Renal cortex interstitium (tissue), 11 donors: Measurements from ENCODE around the gene MAP3K12. TPM values are rescaled to one million over a fixed set of nuclear protein-coding genes. Genes with fewer than 3 reads are reported as not detected.

Experiments used
- DNase-seq, 11 donors: peaks; one replicate each; pipeline ENCODE4 v3.0.0-alpha.2; 2013; ENCODE audit warnings: low read depth in 9 of 11, low spot score in 4 of 11; ENCODE audit errors: extremely low read depth in 1 of 11
- polyA plus RNA-seq, 3 donors: library from polyadenylated mRNA; unstranded; fragments of 120-200 nt; gene quantifications; one replicate each; pipeline ENCODE4 v1.2.1, GENCODE V29; 2013; ENCODE audit not compliant: insufficient read length in 3 of 3

The MAP3K12 gene
- polyA plus RNA-seq, 3 donors: 25.6 to 42.5 (median 26.1) TPM

DNA sequence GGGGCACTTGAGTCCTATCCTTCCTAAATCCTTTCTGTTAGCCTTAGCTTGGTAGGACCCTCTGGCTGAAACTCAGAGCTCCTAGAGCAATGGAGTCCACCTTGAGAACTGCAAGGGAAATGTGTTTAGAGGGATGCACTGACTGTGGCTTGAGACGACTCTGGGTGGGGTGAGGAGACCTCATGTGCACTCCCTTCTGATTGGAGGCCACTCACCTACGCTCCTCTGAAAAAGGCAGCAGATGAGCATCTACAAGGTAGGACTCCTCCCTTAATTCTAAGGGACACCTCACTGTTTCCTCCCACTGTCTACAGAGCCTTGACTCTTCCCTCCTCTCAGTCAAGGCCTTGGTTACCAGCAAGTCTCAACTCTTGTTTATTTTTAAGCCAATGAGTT lies 1.0 kb downstream of the MAP3K12 start:
- no peak for DNase-seq

DNA sequence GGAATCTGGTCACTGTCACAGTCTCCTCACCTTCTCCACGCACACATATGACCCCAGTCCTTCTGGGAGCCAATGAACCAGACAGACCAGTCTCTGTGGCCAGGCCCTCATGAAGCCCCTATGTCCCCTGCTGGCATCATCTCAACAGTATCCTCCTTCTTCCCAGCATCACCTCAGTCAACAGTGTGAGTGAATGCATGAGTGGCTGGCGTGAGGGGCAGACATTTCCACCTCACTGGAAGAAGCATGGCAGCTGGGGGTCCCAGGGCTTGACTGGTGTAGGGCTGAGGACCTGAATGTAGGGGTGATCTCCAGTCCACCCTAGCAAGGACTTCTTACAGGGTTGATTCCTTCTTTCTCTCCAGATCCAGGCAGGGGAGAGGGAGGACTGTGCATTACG lies 1.8 kb downstream of the MAP3K12 start:
- no peak for DNase-seq

DNA sequence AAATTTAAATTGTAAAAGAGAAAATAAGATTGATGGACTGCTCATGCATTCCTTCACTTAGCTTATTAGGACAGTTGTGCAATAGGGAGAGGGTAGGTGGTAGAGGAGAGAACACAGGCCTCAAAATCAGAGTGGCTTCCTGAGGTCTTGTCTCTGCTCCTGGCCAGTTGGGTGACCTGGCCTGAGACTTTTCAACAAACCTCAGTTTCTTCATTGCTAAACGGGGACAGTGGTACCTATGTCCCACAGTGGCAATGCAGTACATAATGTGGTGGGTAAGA lies 2.6 kb downstream of the MAP3K12 start:
- no peak for DNase-seq

DNA sequence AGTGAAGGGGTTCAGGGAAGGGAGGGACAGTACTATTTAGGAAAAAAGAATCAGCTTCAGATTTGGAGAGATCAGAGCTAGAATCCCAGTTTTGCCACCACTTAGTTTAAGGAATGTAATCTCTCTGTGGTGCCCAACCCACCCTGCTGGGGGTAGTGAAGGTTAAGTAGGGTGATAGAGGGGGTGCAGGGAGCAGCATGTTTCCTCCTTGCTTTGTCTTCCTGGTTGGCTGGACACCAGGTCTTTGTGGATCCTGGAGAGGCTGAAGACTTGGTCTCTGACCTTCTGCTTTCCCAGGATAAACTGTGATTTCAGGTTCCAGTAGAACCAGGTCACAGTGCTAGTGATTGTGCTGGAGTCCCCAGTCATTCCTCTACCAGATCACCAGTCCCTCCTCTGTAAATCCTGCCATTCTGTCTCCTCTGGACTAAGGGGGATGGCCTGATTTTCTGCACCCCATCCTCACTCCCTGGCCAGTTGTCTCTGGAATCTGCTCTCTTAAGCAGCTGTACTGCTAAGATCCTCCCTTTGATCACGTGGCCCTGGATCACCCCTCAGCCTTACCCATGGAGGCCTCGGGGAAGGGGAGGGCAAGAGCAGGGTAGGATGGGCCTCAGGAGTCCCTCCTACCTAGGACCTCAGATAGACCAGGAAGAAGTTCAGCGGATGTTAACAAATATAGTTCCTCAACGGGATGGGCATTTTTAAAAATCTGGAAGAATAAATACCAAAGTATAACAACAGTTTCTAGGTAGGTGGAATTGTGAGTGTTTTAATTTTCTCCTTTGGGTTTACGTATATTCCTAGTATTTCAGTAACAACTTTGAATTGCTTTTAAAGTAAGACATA lies 3.1 kb downstream of the MAP3K12 start:
- DNase-seq: peak in 4 of 11 donors; percentile 48 to 73 (median 68)

GRCh38 chr12:53493610-53494391 lies 5.5 kb downstream of the MAP3K12 start:
- no peak for DNase-seq

- peak; percentile 87 to 96 (median 94) for DNase-seq
Measured at GRCh38 chr12:53492830-53493609, 6.2 kb downstream of the MAP3K12 start.

- DNase-seq: peak in 1 of 11 donors; percentile 30
Measured at GRCh38 chr12:53492188-53492587, 7.1 kb downstream of the MAP3K12 start.

GRCh38 chr12:53489242-53489864 lies 9.9 kb downstream of the MAP3K12 start:
- peak in 2 of 11 donors; percentile 71 to 76 for DNase-seq

DNA sequence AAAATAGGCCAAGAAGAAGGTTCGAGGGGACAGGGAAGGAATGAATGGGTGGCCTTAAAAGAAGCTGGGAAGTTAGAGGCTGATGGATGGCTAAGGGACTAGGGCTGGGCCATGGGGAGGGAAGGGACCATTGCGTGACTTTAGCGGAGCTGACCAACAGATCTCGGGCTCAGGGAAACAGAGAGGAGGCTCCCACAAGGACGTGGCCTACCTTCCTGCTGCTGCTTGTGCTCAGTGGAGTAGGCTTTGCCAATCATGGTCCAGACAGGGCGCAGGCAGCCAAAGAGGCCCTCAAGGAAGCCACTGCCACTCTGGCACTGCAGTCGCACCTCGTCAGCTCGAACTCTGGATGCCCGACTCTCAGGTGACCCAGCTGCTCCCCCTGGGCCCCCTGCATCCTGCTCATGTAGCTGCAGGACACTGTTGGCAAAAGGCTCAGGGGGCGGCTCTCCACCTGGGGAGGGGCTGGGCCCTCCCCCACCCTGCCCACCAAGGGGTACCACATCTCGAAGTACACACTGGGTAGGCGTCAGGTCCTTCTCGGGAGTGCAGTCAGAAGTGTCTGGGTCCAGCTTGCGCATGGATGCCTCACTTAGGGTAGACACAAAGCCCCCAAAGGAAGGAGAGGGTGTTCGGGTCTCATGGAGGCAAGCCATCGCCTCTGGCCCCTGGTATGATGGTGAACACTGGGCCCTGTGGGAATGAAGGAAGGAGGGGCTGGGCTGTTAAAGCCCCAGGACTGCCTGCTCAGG lies 12.3 kb downstream of the MAP3K12 start:
- no peak for DNase-seq

- DNase-seq: no peak
Measured at GRCh38 chr12:53485955-53486735, 13.1 kb downstream of the MAP3K12 start.

DNA sequence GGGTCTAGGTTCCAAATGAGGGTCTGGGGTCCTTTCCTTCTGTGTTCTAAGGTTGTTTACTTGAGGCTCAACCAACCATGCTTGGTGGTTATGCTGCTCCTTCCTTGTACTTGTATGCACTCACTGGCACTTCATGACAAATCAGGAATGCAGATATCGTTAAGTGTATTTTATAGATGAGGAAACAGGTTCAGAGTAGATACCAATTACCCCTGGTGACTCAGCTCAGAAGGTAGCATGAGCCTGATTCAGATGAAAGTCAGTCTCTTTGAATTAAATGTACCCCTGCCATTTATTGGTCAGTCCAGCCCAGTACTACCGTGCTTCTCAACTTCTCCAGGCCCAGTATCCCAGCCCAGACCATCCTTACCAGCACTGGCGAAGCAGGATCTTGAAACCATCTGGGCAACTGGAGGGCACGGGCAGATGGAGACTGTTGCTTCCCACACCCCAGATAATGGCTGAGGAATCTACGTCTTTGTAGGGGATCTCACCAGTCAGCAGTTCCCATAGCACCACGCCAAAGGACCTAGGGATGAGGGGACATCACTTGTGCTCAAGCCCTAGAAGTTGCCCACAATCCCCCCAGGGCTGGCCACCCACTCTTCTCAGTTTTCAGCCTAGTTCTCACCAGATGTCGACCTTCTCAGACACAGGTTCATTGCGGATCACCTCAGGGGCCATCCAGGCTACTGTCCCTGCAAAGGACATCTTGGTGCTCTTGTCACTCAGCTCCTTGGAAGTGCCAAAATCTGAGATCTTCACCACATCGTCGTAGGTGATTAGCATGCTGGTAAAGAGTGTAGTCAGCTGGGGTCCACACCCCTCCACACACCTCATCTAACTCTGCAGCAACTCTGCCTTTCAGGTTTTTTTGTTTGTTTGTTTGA lies 14.3 kb downstream of the MAP3K12 start:
- no peak for DNase-seq

DNA sequence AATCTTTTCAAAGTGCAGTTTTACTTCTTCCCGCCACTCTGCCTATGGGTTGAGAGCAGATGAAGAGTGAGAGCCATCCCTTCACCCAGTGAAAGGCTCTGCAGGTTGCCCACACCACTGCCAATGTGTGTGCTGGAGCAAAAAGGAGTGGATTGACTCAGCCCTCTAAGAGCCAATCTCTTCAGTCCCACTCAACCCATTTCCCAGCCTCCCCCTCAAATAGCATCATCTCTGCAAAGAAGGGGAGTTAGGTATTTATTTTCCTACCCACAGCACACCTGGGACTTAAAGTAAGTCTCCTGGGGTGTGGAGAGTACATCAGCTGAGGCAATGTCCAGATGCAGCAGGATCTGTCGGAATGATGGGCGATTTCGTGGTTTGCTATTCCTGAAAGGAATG lies 15.3 kb downstream of the MAP3K12 start:
- DNase-seq: no peak

GRCh38 chr12:53483225-53483978 lies 15.9 kb downstream of the MAP3K12 start:
- DNase-seq: no peak

GRCh38 chr12:53482626-53483168 lies 16.6 kb downstream of the MAP3K12 start:
- no peak for DNase-seq

DNA sequence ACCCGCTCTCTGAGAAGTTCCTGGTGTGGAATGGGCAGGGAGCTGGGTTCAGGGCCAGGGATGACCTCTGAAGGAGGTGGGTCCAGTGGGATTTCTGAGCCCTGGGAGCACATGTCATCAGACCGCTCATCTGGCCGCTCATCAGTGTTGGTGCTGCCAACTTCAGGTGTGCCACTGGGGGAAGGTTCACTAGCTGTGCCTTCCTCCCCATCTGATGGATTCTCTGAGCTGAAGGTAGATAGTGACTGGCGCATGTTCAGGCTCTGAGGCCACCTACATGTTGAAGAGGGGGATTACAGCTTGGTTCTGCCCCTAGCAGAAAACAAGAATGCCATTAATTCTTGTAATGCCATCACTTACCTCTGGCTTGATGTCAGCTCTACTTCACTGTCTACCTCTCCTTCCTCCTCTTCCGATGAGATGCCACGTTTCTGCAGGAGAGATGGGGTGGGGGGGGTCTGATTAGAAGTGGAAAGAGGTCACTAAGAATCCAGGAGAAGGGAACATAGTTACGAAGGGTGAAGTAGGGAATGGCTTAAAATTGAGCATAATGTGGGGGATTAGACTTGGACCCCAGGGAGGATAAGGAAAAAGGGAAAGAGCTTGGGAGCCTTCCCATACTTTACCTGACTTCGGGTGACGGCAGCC lies 17.2 kb downstream of the MAP3K12 start:
- no peak for DNase-seq
